GM23338 (cell line): ENCODE measurements around the gene ARPC4. TPM values are rescaled to one million over a fixed set of nuclear protein-coding genes. Genes with fewer than 3 reads are reported as not detected.

Source experiments
- ATAC-seq: fragments of 200-7000 bp; cut with Tn5 transposase; 3 replicates; pipeline ENCODE4 v1.9.1; 2020
- DNase-seq: peaks from one replicate; pipeline ENCODE4 v3.0.0-alpha.2; 2015; ENCODE audit warnings: low spot score
- H2AFZ ChIP-seq: fragments of 200-600 bp; sonication (generic); 2 replicates; pipeline ENCODE4 v1.8.0; 2016; ENCODE audit warnings: antibody characterized with exemption, mild to moderate bottlenecking, moderate library complexity
- H3F3A ChIP-seq: fragments of 200-600 bp; sonication (generic); replicated peaks from 2 replicates; pipeline ENCODE4 v1.8.0; 2017; ENCODE audit warnings: antibody characterized with exemption, mixed run types, low read depth
- H3K27ac ChIP-seq: fragments of 200-600 bp; sonication (generic); 2 replicates; pipeline ENCODE4 v1.6.1; 2016; ENCODE audit warnings: low read depth
- H3K27me3 ChIP-seq: fragments of 200-600 bp; sonication (generic); 2 replicates; pipeline ENCODE4 v1.8.0; 2016; ENCODE audit warnings: mild to moderate bottlenecking, mixed run types, moderate library complexity; ENCODE audit not compliant: insufficient read depth
- H3K36me3 ChIP-seq: fragments of 200-600 bp; sonication (generic); 2 replicates; pipeline ENCODE4 v1.8.0; 2016; ENCODE audit warnings: mild to moderate bottlenecking; ENCODE audit not compliant: insufficient read depth
- H3K4me1 ChIP-seq: fragments of 200-600 bp; sonication (generic); 2 replicates; pipeline ENCODE4 v1.8.0; 2016; ENCODE audit warnings: mild to moderate bottlenecking, moderate library complexity; ENCODE audit not compliant: insufficient read depth
- H3K4me2 ChIP-seq: fragments of 200-600 bp; sonication (generic); 2 replicates; pipeline ENCODE4 v1.7.1; 2017; ENCODE audit warnings: mixed run types
- H3K4me3 ChIP-seq: fragments of 200-600 bp; sonication (generic); 2 replicates; pipeline ENCODE4 v1.6.1; 2016; ENCODE audit warnings: mixed run types
- H3K79me2 ChIP-seq: fragments of 200-600 bp; sonication (generic); replicated peaks from 2 replicates; pipeline ENCODE4 v1.8.0; 2017; ENCODE audit warnings: mild to moderate bottlenecking; ENCODE audit not compliant: insufficient read depth
- H3K9me2 ChIP-seq: fragments of 200-600 bp; sonication (generic); 2 replicates; pipeline ENCODE4 v1.8.0; 2017; ENCODE audit not compliant: insufficient read depth
- H4K20me1 ChIP-seq: fragments of 200-600 bp; sonication (generic); replicated peaks from 2 replicates; pipeline ENCODE4 v1.8.0; 2017; ENCODE audit warnings: mild to moderate bottlenecking; ENCODE audit not compliant: insufficient read depth
- H3K27ac Mint-ChIP-seq: 2 replicates; pipeline ENCODE4 v1.8.0; 2020; ENCODE audit warnings: inconsistent platforms, mild to moderate bottlenecking, moderate library complexity, mixed read lengths
- H3K27me3 Mint-ChIP-seq: 3 replicates; pipeline ENCODE4 v1.8.0; 2022; ENCODE audit warnings: low read depth, mild to moderate bottlenecking, moderate library complexity, mixed read lengths, inconsistent platforms; ENCODE audit not compliant: insufficient read depth, poor library complexity
- H3K36me3 Mint-ChIP-seq: 3 replicates; pipeline ENCODE4 v1.8.0; 2021; ENCODE audit warnings: low read depth, mild to moderate bottlenecking, inconsistent platforms, moderate library complexity, mixed read lengths
- H3K4me1 Mint-ChIP-seq: 3 replicates; pipeline ENCODE4 v1.8.0; 2020; ENCODE audit warnings: mild to moderate bottlenecking, inconsistent platforms, mixed read lengths
- H3K4me3 Mint-ChIP-seq: 3 replicates; pipeline ENCODE4 v1.8.0; 2021; ENCODE audit warnings: moderate library complexity, mild to moderate bottlenecking, inconsistent platforms, mixed read lengths
- H3K9me3 Mint-ChIP-seq: 3 replicates; pipeline ENCODE4 v1.8.0; 2020; ENCODE audit warnings: moderate library complexity, mild to moderate bottlenecking, inconsistent platforms, mixed read lengths
- CREB1 ChIP-seq: fragments of 250-450 bp; sonication (Bioruptor Pico); IDR thresholded peaks from 2 replicates; pipeline ENCODE4 v1.5.0; 2020; ENCODE audit warnings: low read depth, mild to moderate bottlenecking, moderate library complexity
- CTCF ChIP-seq, 2 experiments: fragments of 200-600 bp in 1 of 2; sonication (generic) in 1 of 2; conservative IDR thresholded peaks; 2 replicates each; pipeline versions ENCODE4 v1.5.1 to v1.6.1; 2016 to 2017; ENCODE audit warnings: antibody characterized with exemption in 2 of 2, low read depth in 2 of 2, mild to moderate bottlenecking in 2 of 2, moderate library complexity in 1 of 2
- ETS1 ChIP-seq: IDR thresholded peaks from 2 replicates; pipeline ENCODE4 v1.6.1; 2016; ENCODE audit warnings: antibody characterized with exemption
- EZH2 ChIP-seq: fragments of 200-600 bp; sonication (generic); IDR thresholded peaks from one replicate; pipeline ENCODE4 v1.8.0; 2017; ENCODE audit warnings: antibody characterized with exemption, mild to moderate bottlenecking, low read depth; ENCODE audit not compliant: unreplicated experiment
- EZH2phosphoT487 ChIP-seq: fragments of 200-600 bp; sonication (generic); IDR thresholded peaks from one replicate; pipeline ENCODE4 v1.8.1; 2018; ENCODE audit warnings: antibody characterized with exemption; ENCODE audit not compliant: unreplicated experiment
- JUNB ChIP-seq: IDR thresholded peaks from one replicate; pipeline ENCODE4 v1.6.1; 2016; ENCODE audit warnings: antibody characterized with exemption; ENCODE audit not compliant: unreplicated experiment
- POLR2AphosphoS5 ChIP-seq: IDR thresholded peaks from 2 replicates; pipeline ENCODE4 v1.6.1; 2016; ENCODE audit warnings: antibody characterized with exemption, low read depth
- REST ChIP-seq: IDR thresholded peaks from one replicate; pipeline ENCODE4 v1.6.1; 2018; ENCODE audit warnings: antibody characterized with exemption; ENCODE audit not compliant: unreplicated experiment
- STAT1 ChIP-seq: IDR thresholded peaks from one replicate; pipeline ENCODE4 v1.6.1; 2016; ENCODE audit warnings: antibody characterized with exemption; ENCODE audit not compliant: unreplicated experiment
- ZNF114 ChIP-seq: fragments of 250-450 bp; sonication (Bioruptor Pico); IDR thresholded peaks from 2 replicates; pipeline ENCODE4 v1.5.0; 2020; ENCODE audit warnings: mild to moderate bottlenecking, moderate library complexity
- ZNF331 ChIP-seq: fragments of 250-450 bp; sonication (Bioruptor Pico); IDR thresholded peaks from 2 replicates; pipeline ENCODE4 v1.5.0; 2020; ENCODE audit warnings: low read depth, mild to moderate bottlenecking, moderate library complexity
- polyA plus RNA-seq: library from polyadenylated mRNA; unstranded; fragments of >200 nt; fragmentation: Nextera tagmentation; extraction: Ambion mirVana; gene quantifications from 2 replicates; pipeline ENCODE4 v1.2.1, GENCODE V29; 2016
- total RNA-seq: library from RNA; depleted of rRNA; stranded (reverse); fragments of >200 nt; shearing (Covaris generic); gene quantifications from 2 replicates; pipeline ENCODE4 v1.2.3, GENCODE V29; 2014

ARPC4 gene
- total and polyA plus RNA-seq, 2 experiments from 2014 or later: 71.9 to 176 TPM

- 0 out of 4 replicates have a peak, but pooled peaks of 1 of the 2 experiments have one; percentile 4 for TF ChIP-seq CTCF (conservative IDR thresholded peaks at IDR 0.05; ENCODE audit: low read depth in 2 of 2)
- no peak for TF ChIP-seq CREB1
- no peak for TF ChIP-seq STAT1
- no peak for TF ChIP-seq REST
- TF ChIP-seq EZH2phosphoT487: no peak
- no peak for TF ChIP-seq JUNB
- TF ChIP-seq EZH2: no peak
- TF ChIP-seq ZNF331 (CRISPR knock-in tag): no peak
Observed at GRCh38 chr3:9749645-9750555, 43.0 kb upstream of the ARPC4 start, which contains the start of gene OGG1 (continued).

- Histone ChIP-seq H3K9me2 (no peaks in the 10 kb centered on the region; the same call in 1 of the 2 replicates), H3F3A (peaks cover 20% of the 10 kb centered on the region), H3K27me3 (no peaks in the 10 kb centered on the region), H4K20me1 (no peaks in the 10 kb centered on the region), H3K36me3 (peaks cover 19% of the 10 kb centered on the region), H3K4me2 (peak overlapping the region; percentile 95), H3K4me1 (peaks cover 9% of the 10 kb centered on the region; the same call in 1 of the 2 replicates), H2AFZ (peak overlapping the region; percentile 93), H3K4me3 (peak overlapping the region; percentile 86), H3K27ac (peak overlapping the region; percentile 82; the same call in 1 of the 2 replicates), H3K79me2 (peaks cover 12% of the 10 kb centered on the region)
- peaks cover 67% of the 10 kb centered on the region for H3K36me3 Mint-ChIP-seq
- no peaks in the 10 kb centered on the region for H3K9me3 Mint-ChIP-seq
- H3K27me3 Mint-ChIP-seq: peaks cover 4% of the 10 kb centered on the region
- TF ChIP-seq EZH2phosphoT487: no peak
- no peak for TF ChIP-seq ZNF114 (CRISPR knock-in tag)
- no peak for TF ChIP-seq JUNB
- TF ChIP-seq CREB1: no peak
- TF ChIP-seq STAT1: no peak
- no peak for TF ChIP-seq ETS1
- no peak for TF ChIP-seq POLR2AphosphoS5
- TF ChIP-seq REST: no peak
- peak overlapping the region; percentile 93 for H3K4me3 Mint-ChIP-seq
- H3K4me1 Mint-ChIP-seq: peaks cover 3% of the 10 kb centered on the region; the same call in 2 of the 3 replicates
- H3K27ac Mint-ChIP-seq: peak overlapping the region; percentile 98
- no peak for DNase-seq
- ATAC-seq: no peak
Observed at GRCh38 chr3:9750556-9751411, 42.1 kb upstream of the ARPC4 start.
